ENCODE data around the gene COL4A1. TPM values are rescaled to one million over a fixed set of nuclear protein-coding genes. Genes with fewer than 3 reads are reported as not detected.

The COL4A1 gene
- total RNA-seq, 2 experiments from 2014 or later, result not detected

GRCh38 chr13:110138700-110139036 lies 168.3 kb downstream of the COL4A1 start:
- H3K9me3 Mint-ChIP-seq, result peaks cover 13% of the 10 kb centered on the region
- H3K36me3 Mint-ChIP-seq, result no peaks in the 10 kb centered on the region
- no peak for DNase-seq
- peaks cover 65% of the 10 kb centered on the region for H3K27me3 Mint-ChIP-seq
- peak overlapping the region; percentile 13 for H3K4me3 Mint-ChIP-seq
- H3K4me1 Mint-ChIP-seq, result peaks cover 14% of the 10 kb centered on the region
- H3K27ac Mint-ChIP-seq, result no peak overlapping the region

GRCh38 chr13:110138010-110138699 lies 168.8 kb downstream of the COL4A1 start:
- H3K36me3 Mint-ChIP-seq, result no peaks in the 10 kb centered on the region
- H3K9me3 Mint-ChIP-seq, result peaks cover 13% of the 10 kb centered on the region
- DNase-seq, result peak; percentile 80
- H3K27ac Mint-ChIP-seq, result peak overlapping the region; percentile 80
- H3K27me3 Mint-ChIP-seq, result peaks cover 68% of the 10 kb centered on the region
- H3K4me3 Mint-ChIP-seq, result peak overlapping the region; percentile 73
- H3K4me1 Mint-ChIP-seq, result peaks cover 14% of the 10 kb centered on the region

- Mint-ChIP-seq H3K36me3 (no peaks in the 10 kb centered on the region), H3K27me3 (peaks cover 66% of the 10 kb centered on the region), H3K9me3 (peaks cover 8% of the 10 kb centered on the region), H3K27ac (peak overlapping the region; percentile 80), H3K4me3 (peak overlapping the region; percentile 73), H3K4me1 (peaks cover 14% of the 10 kb centered on the region)
- DNase-seq, result peak; percentile 37
Observed at GRCh38 chr13:110137680-110138009, 169.3 kb downstream of the COL4A1 start.

- Mint-ChIP-seq H3K27me3 (peaks cover 66% of the 10 kb centered on the region), H3K27ac (no peak overlapping the region), H3K4me3 (peak overlapping the region; percentile 73), H3K36me3 (no peaks in the 10 kb centered on the region), H3K9me3 (peaks cover under 1% of the 10 kb centered on the region), H3K4me1 (peaks cover 14% of the 10 kb centered on the region)
- DNase-seq, result no peak
Observed at GRCh38 chr13:110136660-110137585, 170.0 kb downstream of the COL4A1 start.

GRCh38 chr13:110135977-110136597 lies 170.9 kb downstream of the COL4A1 start:
- DNase-seq, result no peak
- Mint-ChIP-seq H3K9me3 (no peaks in the 10 kb centered on the region), H3K36me3 (no peaks in the 10 kb centered on the region), H3K4me3 (no peak overlapping the region), H3K27ac (peak overlapping the region; percentile 8), H3K4me1 (peaks cover 14% of the 10 kb centered on the region), H3K27me3 (peaks cover 66% of the 10 kb centered on the region)

- Mint-ChIP-seq H3K36me3 (no peaks in the 10 kb centered on the region), H3K9me3 (no peaks in the 10 kb centered on the region), H3K27me3 (peaks cover 62% of the 10 kb centered on the region), H3K4me3 (no peak overlapping the region), H3K4me1 (peaks cover 14% of the 10 kb centered on the region), H3K27ac (no peak overlapping the region)
- DNase-seq, result no peak
Observed at GRCh38 chr13:110134801-110135200, 172.2 kb downstream of the COL4A1 start.

GRCh38 chr13:110133425-110134235 lies 173.3 kb downstream of the COL4A1 start:
- peaks cover 12% of the 10 kb centered on the region for H3K4me1 Mint-ChIP-seq
- no peak for DNase-seq
- H3K4me3 Mint-ChIP-seq, result no peak overlapping the region
- H3K27ac Mint-ChIP-seq, result no peak overlapping the region
- no peaks in the 10 kb centered on the region for H3K36me3 Mint-ChIP-seq
- H3K27me3 Mint-ChIP-seq, result peaks cover 53% of the 10 kb centered on the region
- H3K9me3 Mint-ChIP-seq, result no peaks in the 10 kb centered on the region

- Mint-ChIP-seq H3K27me3 (peaks cover 51% of the 10 kb centered on the region), H3K27ac (no peak overlapping the region), H3K4me1 (peaks cover 5% of the 10 kb centered on the region), H3K4me3 (no peak overlapping the region), H3K9me3 (no peaks in the 10 kb centered on the region), H3K36me3 (no peaks in the 10 kb centered on the region)
- no peak for DNase-seq
Observed at GRCh38 chr13:110132225-110132982, 174.6 kb downstream of the COL4A1 start.

- DNase-seq, result no peak
- Mint-ChIP-seq H3K27ac (no peak overlapping the region), H3K27me3 (peaks cover 53% of the 10 kb centered on the region), H3K36me3 (no peaks in the 10 kb centered on the region), H3K4me1 (peaks cover 2% of the 10 kb centered on the region), H3K9me3 (peaks cover 1% of the 10 kb centered on the region), H3K4me3 (no peak overlapping the region)
Observed at GRCh38 chr13:110131424-110131823, 175.5 kb downstream of the COL4A1 start.

- no peaks in the 10 kb centered on the region for H3K36me3 Mint-ChIP-seq
- no peak overlapping the region for H3K27ac Mint-ChIP-seq
- H3K27me3 Mint-ChIP-seq, result peaks cover 54% of the 10 kb centered on the region
- no peak overlapping the region for H3K4me3 Mint-ChIP-seq
- H3K9me3 Mint-ChIP-seq, result peaks cover 1% of the 10 kb centered on the region
- no peak for DNase-seq
- H3K4me1 Mint-ChIP-seq, result no peaks in the 10 kb centered on the region
Observed at GRCh38 chr13:110130431-110130830, 176.5 kb downstream of the COL4A1 start.

GRCh38 chr13:110129539-110130186 lies 177.3 kb downstream of the COL4A1 start:
- Mint-ChIP-seq H3K9me3 (peaks cover 1% of the 10 kb centered on the region), H3K36me3 (no peaks in the 10 kb centered on the region), H3K4me3 (no peak overlapping the region), H3K27ac (no peak overlapping the region), H3K4me1 (no peaks in the 10 kb centered on the region), H3K27me3 (peaks cover 51% of the 10 kb centered on the region)
- DNase-seq, result no peak

- peaks cover 1% of the 10 kb centered on the region for H3K9me3 Mint-ChIP-seq
- no peak overlapping the region for H3K27ac Mint-ChIP-seq
- peaks cover 51% of the 10 kb centered on the region for H3K27me3 Mint-ChIP-seq
- no peaks in the 10 kb centered on the region for H3K36me3 Mint-ChIP-seq
- no peak for DNase-seq
- H3K4me3 Mint-ChIP-seq, result no peak overlapping the region
- no peaks in the 10 kb centered on the region for H3K4me1 Mint-ChIP-seq
Observed at GRCh38 chr13:110129076-110129475, 177.9 kb downstream of the COL4A1 start.

GRCh38 chr13:110128546-110128945 lies 178.4 kb downstream of the COL4A1 start:
- no peaks in the 10 kb centered on the region for H3K36me3 Mint-ChIP-seq
- no peak overlapping the region for H3K4me3 Mint-ChIP-seq
- DNase-seq, result no peak
- peaks cover 1% of the 10 kb centered on the region for H3K9me3 Mint-ChIP-seq
- H3K4me1 Mint-ChIP-seq, result no peaks in the 10 kb centered on the region
- H3K27ac Mint-ChIP-seq, result no peak overlapping the region
- H3K27me3 Mint-ChIP-seq, result peaks cover 50% of the 10 kb centered on the region

Measured in activated naive CD8-positive, alpha-beta T cell treated with anti-CD3 and anti-CD28 coated beads for 36 hours (primary cell).